Lower lobe of right lung (tissue), 2 donors: ENCODE results near the gene EVC2. TPM values are rescaled to one million over a fixed set of nuclear protein-coding genes. Genes with fewer than 3 reads are reported as not detected.

Experiments used
- ATAC-seq, 2 donors: fragments of 200-7000 bp; cut with Tn5 transposase; one replicate each; pipeline ENCODE4 v1.9.1; 2020 to 2022; ENCODE audit warnings: mild to moderate bottlenecking in 2 of 2, moderate library complexity in 2 of 2
- DNase-seq: peaks from one replicate; pipeline ENCODE4 v3.0.0-alpha.2; 2020
- H3K27ac ChIP-seq: fragments of 200-600 bp; one replicate; pipeline ENCODE4 v1.8.0; 2022
- H3K27me3 ChIP-seq: fragments of 200-600 bp; one replicate; pipeline ENCODE4 v1.8.0; 2022; ENCODE audit warnings: low read depth
- H3K36me3 ChIP-seq: fragments of 200-600 bp; one replicate; pipeline ENCODE4 v1.8.0; 2022; ENCODE audit warnings: mild to moderate bottlenecking
- H3K4me1 ChIP-seq: fragments of 200-600 bp; one replicate; pipeline ENCODE4 v1.8.0; 2022
- H3K4me3 ChIP-seq: fragments of 200-600 bp; one replicate; pipeline ENCODE4 v1.8.0; 2022; ENCODE audit warnings: mild to moderate bottlenecking
- H3K9me3 ChIP-seq: fragments of 200-600 bp; one replicate; pipeline ENCODE4 v1.8.0; 2022
- intact Hi-C: fragments of 100-400 bp; cut with DNase I; formaldehyde crosslinking; loops from one replicate; pipeline ENCODE4 v1.11.0; 2022
- total RNA-seq: library from RNA; stranded (reverse); fragmentation: NEBNext Ultra II Directional; extraction: Animal tissue kit (Norgen Biotek cat#: 25700); gene quantifications from one replicate; pipeline ENCODE4 v1.2.1, GENCODE V29; 2021
- TF ChIP-seq, protein P1 (sequence below): fragments of 200-600 bp; IDR thresholded peaks from one replicate; pipeline ENCODE4 v1.8.0; 2022; ENCODE audit warnings: antibody characterized with exemption, mild to moderate bottlenecking
- donor health status: DM: no; HTN: yes; CAD: no; lungs with severe emphysema.

Gene EVC2
- total RNA-seq, 1 donor from 2014 or later: 4.9 TPM

DNA sequence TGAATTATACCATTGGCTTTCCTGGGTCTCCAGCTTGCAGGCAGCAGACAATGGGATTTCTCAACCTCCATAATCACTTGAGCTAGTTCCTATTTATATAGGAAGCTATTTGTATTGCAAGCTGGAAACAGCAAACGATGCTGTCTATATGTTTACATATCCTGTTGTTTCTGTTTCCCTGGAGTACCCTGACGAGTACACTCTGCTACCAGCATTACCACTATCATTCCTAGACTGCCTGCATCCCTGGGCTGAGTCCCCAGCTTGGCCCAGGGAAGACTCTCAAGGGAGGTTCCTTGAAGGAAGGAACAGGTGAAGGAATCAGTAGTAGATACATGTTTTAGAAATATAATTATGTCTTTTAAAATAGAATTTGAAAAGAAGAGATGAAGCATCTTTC lies 81.4 kb downstream of the EVC2 start:
- H3K27me3 ChIP-seq: no peaks in the 10 kb centered on the region
- no peak for ATAC-seq
- TF ChIP-seq, protein P1, sequence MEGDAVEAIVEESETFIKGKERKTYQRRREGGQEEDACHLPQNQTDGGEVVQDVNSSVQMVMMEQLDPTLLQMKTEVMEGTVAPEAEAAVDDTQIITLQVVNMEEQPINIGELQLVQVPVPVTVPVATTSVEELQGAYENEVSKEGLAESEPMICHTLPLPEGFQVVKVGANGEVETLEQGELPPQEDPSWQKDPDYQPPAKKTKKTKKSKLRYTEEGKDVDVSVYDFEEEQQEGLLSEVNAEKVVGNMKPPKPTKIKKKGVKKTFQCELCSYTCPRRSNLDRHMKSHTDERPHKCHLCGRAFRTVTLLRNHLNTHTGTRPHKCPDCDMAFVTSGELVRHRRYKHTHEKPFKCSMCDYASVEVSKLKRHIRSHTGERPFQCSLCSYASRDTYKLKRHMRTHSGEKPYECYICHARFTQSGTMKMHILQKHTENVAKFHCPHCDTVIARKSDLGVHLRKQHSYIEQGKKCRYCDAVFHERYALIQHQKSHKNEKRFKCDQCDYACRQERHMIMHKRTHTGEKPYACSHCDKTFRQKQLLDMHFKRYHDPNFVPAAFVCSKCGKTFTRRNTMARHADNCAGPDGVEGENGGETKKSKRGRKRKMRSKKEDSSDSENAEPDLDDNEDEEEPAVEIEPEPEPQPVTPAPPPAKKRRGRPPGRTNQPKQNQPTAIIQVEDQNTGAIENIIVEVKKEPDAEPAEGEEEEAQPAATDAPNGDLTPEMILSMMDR: no peak
- no peak overlapping the region for H3K27ac ChIP-seq
- H3K4me3 ChIP-seq: no peak overlapping the region
- peaks cover 69% of the 10 kb centered on the region for H3K36me3 ChIP-seq
- no peaks in the 10 kb centered on the region for H3K9me3 ChIP-seq
- no peak for DNase-seq
- intact Hi-C loops: no loop called here
- no peaks in the 10 kb centered on the region for H3K4me1 ChIP-seq

DNA sequence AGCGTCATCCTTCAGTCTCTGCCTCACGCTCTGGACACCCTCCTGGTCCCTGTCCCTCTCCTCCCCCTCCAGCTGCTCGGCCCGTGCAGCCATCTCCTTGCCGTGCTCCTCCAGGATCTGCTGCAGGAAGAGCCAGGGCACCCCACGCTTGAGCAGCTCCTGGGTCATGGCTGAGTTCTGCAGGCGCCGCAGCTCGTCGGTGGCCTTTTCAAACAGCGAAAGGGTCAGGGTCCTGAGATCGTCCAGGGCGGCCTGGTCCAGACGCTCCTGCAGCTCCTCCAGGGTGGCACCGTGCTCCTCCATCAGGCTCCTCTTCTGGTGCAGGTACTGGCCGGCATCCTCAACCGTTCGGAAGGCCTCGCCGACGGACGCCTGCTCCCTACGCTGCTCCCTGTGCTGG lies 85.8 kb downstream of the EVC2 start:
- no peak overlapping the region for H3K4me3 ChIP-seq
- no peaks in the 10 kb centered on the region for H3K4me1 ChIP-seq
- H3K27ac ChIP-seq: no peak overlapping the region
- DNase-seq: no peak
- H3K9me3 ChIP-seq: no peaks in the 10 kb centered on the region
- H3K36me3 ChIP-seq: peaks cover 56% of the 10 kb centered on the region
- H3K27me3 ChIP-seq: no peaks in the 10 kb centered on the region
- ATAC-seq: no peak
- TF ChIP-seq, protein P1: no peak
- intact Hi-C loops: no loop called here

DNA sequence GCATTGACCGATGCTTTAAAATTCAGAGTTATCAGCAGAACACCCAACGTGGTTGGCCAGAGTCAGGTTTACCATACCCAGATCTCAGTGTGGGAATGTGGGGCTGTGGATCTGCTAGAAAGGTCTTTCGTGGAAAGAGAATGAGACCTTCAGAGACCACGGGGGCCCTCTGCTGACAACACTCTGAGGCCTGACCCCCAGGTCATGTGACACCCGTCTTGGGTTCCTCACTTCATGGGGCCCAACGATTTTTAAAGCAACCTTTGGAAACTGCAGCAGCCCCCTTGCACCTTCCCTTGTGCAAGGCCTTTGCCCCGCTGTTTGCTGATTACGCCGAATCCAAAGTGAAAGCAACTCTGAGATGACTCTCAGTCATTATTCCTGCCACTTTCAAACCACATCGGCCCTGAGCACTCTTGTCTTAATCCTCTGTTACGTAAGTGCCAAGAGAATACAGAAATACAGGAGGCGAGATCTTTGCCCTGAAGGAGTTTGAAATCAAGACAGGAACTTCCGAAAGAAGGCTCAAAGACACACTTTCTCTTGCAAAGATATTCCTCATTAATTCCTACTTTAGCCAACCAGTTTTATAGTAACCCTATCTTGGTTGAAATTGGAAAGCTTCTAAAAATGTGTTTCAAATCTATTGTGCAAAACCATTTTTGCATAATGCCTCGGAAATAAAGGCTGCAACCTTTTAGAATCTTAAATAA lies 88.3 kb downstream of the EVC2 start:
- Histone ChIP-seq H3K4me1 (no peaks in the 10 kb centered on the region), H3K4me3 (no peak overlapping the region), H3K36me3 (peaks cover 57% of the 10 kb centered on the region), H3K9me3 (no peaks in the 10 kb centered on the region), H3K27ac (no peak overlapping the region), H3K27me3 (no peaks in the 10 kb centered on the region)
- no peak for ATAC-seq
- TF ChIP-seq, protein P1: no peak
- intact Hi-C loops: no loop called here
- no peak for DNase-seq

- intact Hi-C loops: no loop called here
- Histone ChIP-seq H3K27ac (no peak overlapping the region), H3K36me3 (peaks cover 63% of the 10 kb centered on the region), H3K4me3 (no peak overlapping the region), H3K9me3 (no peaks in the 10 kb centered on the region), H3K4me1 (no peaks in the 10 kb centered on the region), H3K27me3 (no peaks in the 10 kb centered on the region)
- ATAC-seq (no peak), DNase-seq (no peak)
- TF ChIP-seq, protein P1: no peak
Observed at GRCh38 chr4:5618051-5618960, 90.1 kb downstream of the EVC2 start.

GRCh38 chr4:5616331-5616950 lies 91.9 kb downstream of the EVC2 start:
- no peaks in the 10 kb centered on the region for H3K27me3 ChIP-seq
- H3K36me3 ChIP-seq: peaks cover 58% of the 10 kb centered on the region
- no peaks in the 10 kb centered on the region for H3K4me1 ChIP-seq
- intact Hi-C loops: no loop called here
- ATAC-seq (no peak), DNase-seq (no peak)
- TF ChIP-seq, protein P1: no peak
- H3K4me3 ChIP-seq: no peak overlapping the region
- H3K9me3 ChIP-seq: no peaks in the 10 kb centered on the region
- no peak overlapping the region for H3K27ac ChIP-seq
